Esophagus (tissue), 2 donors: ENCODE data around the gene OR51E2. TPM values are rescaled to one million over a fixed set of nuclear protein-coding genes. Genes with fewer than 3 reads are reported as not detected.
"Not testable (repeated sequence)": the region's sequence is repeated elsewhere in the genome, so short reads cannot be mapped to it uniquely, and the experiment has no call there.

ENCODE experiments used
- H3K27ac ChIP-seq, 2 donors: one replicate each; pipeline ENCODE4 v1.5.1; 2013; ENCODE audit warnings: low read depth in 2 of 2, mild to moderate bottlenecking in 2 of 2, inconsistent platforms in 1 of 2, low read length in 1 of 2, moderate library complexity in 1 of 2
- H3K27me3 ChIP-seq, 2 donors: one replicate each; pipeline ENCODE4 v1.6.1; 2013; ENCODE audit warnings: low read length in 2 of 2, control low read depth in 1 of 2, mild to moderate bottlenecking in 1 of 2; ENCODE audit not compliant: insufficient read depth in 2 of 2, control insufficient read depth in 1 of 2
- H3K36me3 ChIP-seq, 2 donors: one replicate each; pipeline ENCODE4 v1.6.1; 2013; ENCODE audit warnings: low read length in 1 of 2; ENCODE audit not compliant: control insufficient read depth in 2 of 2, insufficient read depth in 2 of 2
- H3K4me1 ChIP-seq, 2 donors: one replicate each; pipeline ENCODE4 v1.6.1; 2013; ENCODE audit warnings: low read length in 1 of 2; ENCODE audit not compliant: control insufficient read depth in 2 of 2, insufficient read depth in 2 of 2
- H3K4me3 ChIP-seq, 2 donors: one replicate each; pipeline ENCODE4 v1.5.1; 2013; ENCODE audit warnings: low read length in 2 of 2, mild to moderate bottlenecking in 2 of 2, low read depth in 1 of 2, moderate library complexity in 1 of 2
- H3K9me3 ChIP-seq, 2 donors: one replicate each; pipeline ENCODE4 v1.6.1; 2013; ENCODE audit warnings: mild to moderate bottlenecking in 2 of 2, low read depth in 1 of 2, low read length in 1 of 2, moderate library complexity in 1 of 2; ENCODE audit not compliant: control insufficient read depth in 2 of 2, insufficient read depth in 1 of 2
- WGBS, 2 donors: extraction: QIAGEN DNeasy Blood & Tissue Kit; methylation state at CpG; one replicate each; pipeline ENCODE4 v1.1.7; 2013; 5-methylcytosine and 5-hydroxymethylcytosine counted together
- polyA plus RNA-seq, 2 donors: library from polyadenylated mRNA; stranded (reverse); fragments of 200-250 nt; gene quantifications; one replicate each; pipeline ENCODE4 v1.2.3, GENCODE V29; 2013
- donor health status: healthy with polysubstance abuse.
- donor health status: Bipolar disorder and iron deficiency.

The OR51E2 gene, protein sequence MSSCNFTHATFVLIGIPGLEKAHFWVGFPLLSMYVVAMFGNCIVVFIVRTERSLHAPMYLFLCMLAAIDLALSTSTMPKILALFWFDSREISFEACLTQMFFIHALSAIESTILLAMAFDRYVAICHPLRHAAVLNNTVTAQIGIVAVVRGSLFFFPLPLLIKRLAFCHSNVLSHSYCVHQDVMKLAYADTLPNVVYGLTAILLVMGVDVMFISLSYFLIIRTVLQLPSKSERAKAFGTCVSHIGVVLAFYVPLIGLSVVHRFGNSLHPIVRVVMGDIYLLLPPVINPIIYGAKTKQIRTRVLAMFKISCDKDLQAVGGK
- under 1 TPM in 1 of 2 donors, not detected in 1; 0.02 TPM for polyA plus RNA-seq

DNA sequence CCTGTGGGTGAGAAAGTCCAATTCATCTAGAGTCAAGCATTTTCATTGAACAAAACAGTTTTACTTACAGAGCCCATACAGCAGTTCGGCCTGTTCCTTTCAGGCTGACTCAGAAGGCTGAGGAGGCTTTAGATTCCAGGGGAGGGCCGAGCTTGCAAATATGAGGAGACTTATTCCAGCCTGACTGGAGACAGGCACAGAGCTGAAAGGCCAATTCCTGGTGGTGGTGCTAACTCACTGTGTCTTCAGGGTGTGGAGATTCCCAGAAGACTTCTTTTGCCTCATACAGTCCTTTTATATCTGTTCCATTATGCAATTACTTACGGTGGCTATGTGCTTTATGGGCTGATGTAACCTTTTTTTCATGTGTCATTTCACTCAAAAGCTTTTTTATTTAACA, at the start of gene OR51E2:
Gene OR51E2, minus strand, starts transcription at position 269 of the 400 bp plus-strand sequence. CDS start 15,142 bp downstream, outside the sequence.
- Histone ChIP-seq H3K9me3 (no peaks in the 10 kb centered on the region), H3K4me3 (no peak within 1 kb of the TSS), H3K36me3 (no peaks in the 10 kb centered on the region), H3K27ac (no peak within 1 kb of the TSS), H3K27me3 (no peaks in the 10 kb centered on the region), H3K4me1 (no peaks in the 10 kb centered on the region)
- WGBS, 2 donors: 70 to 71% methylated on average over 3 of the region's 3 CpGs

DNA sequence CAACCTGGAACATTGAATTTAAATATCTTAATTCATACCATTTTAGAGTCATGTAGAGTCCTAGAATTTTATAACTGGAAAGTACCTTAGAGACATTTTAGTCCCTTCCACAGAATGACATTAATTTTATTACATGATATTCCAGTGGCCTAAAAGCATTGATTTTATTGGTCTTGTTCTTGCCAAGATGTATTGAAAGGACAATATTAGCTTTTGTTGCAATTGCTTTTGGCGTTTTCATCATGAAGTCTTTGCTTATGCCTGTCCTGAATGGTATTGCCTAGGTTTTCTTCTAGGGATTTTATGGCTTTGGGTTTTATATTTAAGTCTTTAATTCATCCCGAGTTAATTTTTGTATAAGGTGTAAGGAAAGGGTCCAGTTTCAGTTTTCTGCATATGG, 43.1 kb upstream of the OR51E2 start:
- Histone ChIP-seq H3K4me1 (no peaks in the 10 kb centered on the region), H3K27ac (no peak overlapping the region), H3K9me3 (no peaks in the 10 kb centered on the region), H3K4me3 (no peak overlapping the region), H3K36me3 (no peaks in the 10 kb centered on the region), H3K27me3 (no peaks in the 10 kb centered on the region)
- WGBS, 2 donors: 81 to 83% methylated on average over 2 of the region's 2 CpGs

DNA sequence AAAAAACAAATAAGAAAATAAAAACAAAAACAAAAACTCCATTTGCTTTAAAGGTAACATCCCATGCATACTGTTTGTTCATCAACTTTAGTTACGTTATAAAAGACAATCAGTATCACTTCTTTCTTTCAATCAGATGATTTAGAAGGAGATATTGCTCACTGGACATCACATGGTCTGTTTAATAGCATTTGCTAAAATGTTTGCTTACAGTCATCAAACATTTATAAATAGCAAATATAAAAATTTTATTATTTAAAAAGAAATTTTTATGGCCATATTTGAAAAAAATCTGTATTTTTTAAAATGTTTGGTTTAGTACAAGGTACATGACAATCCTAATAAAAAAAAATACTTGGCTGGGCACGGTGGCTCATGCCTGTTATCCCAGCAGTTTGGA, 29.5 kb upstream of the OR51E2 start:
- no peak overlapping the region for H3K4me3 ChIP-seq
- H3K4me1 ChIP-seq: no peaks in the 10 kb centered on the region
- peaks cover 0 to 4% of the 10 kb centered on the region in 2 donors for H3K9me3 ChIP-seq
- no peak overlapping the region for H3K27ac ChIP-seq
- H3K27me3 ChIP-seq: no peaks in the 10 kb centered on the region
- 84 to 91% methylated on average over 2 of the region's 2 CpGs for WGBS, 2 donors
- H3K36me3 ChIP-seq: no peaks in the 10 kb centered on the region

GRCh38 chr11:4722616-4723534, 25.2 kb upstream of the OR51E2 start:
- H3K4me1 ChIP-seq, H3K27me3 ChIP-seq, H3K9me3 ChIP-seq, H3K36me3 ChIP-seq, H3K27ac ChIP-seq, H3K4me3 ChIP-seq: not testable (repeated sequence)
- 91 to 92% methylated on average over 33 of the region's 33 CpGs for WGBS, 2 donors

DNA sequence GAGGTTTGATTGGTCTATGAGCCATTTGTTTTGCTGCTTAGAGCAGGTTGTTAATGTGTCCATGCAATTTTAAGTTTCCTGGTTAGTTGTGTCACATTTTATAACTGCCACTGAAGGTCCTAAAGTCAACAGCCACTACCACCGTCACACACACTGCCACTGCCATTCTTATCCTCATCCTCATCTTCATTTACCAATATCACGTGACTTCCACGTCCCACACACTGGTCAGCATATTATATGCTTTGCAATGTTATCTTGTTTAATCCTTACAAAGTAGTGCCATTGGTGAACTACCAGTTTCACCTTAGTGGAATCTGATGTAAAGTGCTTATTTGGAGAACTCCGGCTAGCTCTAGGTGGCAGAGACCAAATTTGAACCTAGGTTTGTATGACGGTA, 16.6 kb upstream of the OR51E2 start:
- Histone ChIP-seq H3K4me3 (no peak overlapping the region), H3K27me3 (no peaks in the 10 kb centered on the region), H3K9me3 (peaks cover 0 to 2% of the 10 kb centered on the region in 2 donors), H3K36me3 (no peaks in the 10 kb centered on the region), H3K4me1 (no peaks in the 10 kb centered on the region), H3K27ac (no peak overlapping the region)
- WGBS, 2 donors: 72 to 79% methylated on average over 5 of the region's 5 CpGs

DNA sequence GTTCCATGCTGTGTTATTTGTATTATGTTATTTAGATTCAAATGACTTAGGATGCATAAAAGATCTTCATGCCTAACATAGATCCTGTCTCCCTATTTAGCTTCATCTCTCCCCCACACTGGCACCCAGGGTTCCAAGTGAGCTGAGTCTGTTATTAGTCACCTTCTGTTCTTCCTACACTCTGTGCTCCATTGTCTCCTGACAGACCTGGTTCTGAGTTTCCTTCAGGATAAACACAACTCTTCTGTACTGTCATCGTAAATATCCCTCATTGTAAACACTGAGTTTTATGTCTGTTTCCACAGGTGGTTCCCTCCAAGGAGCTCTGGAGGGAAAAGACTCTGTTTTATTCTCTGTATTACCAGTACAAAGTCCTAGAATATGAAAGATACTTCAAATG, 15.6 kb upstream of the OR51E2 start:
- no peaks in the 10 kb centered on the region for H3K4me1 ChIP-seq
- H3K4me3 ChIP-seq: no peak overlapping the region
- H3K9me3 ChIP-seq: peaks cover 0 to 2% of the 10 kb centered on the region in 2 donors
- WGBS, 2 donors: 31 to 37% methylated on average over 1 of the region's 1 CpG
- H3K36me3 ChIP-seq: no peaks in the 10 kb centered on the region
- H3K27me3 ChIP-seq: no peaks in the 10 kb centered on the region
- H3K27ac ChIP-seq: no peak overlapping the region

DNA sequence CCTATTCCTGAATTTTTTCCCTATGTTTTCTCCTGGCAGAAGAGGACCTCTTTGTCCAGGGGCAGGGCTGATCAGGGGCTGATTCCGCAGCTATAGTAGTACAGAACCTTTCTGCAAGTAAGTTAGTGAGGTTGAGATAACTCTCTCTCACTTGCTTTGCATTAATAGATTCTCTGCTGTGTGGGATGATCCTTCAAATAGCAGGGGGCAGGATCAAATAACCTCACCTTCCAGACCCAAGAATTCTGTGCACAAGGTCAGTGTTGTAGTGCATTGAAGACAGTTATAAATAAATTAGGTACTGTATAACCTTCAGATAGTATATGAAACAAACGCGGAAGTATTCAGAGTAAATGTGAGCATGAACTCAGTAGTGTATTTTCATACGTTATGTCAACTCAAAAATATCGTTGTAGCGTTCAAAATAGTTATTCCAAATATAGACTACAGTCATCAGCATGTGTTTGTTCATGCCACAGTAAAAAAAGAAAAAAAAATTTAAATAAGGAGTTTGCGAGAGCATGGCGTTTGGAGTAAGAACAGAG, 7.2 kb upstream of the OR51E2 start:
- H3K9me3 ChIP-seq: no peaks in the 10 kb centered on the region
- H3K4me3 ChIP-seq: no peak overlapping the region
- no peaks in the 10 kb centered on the region for H3K4me1 ChIP-seq
- no peaks in the 10 kb centered on the region for H3K27me3 ChIP-seq
- 72 to 74% methylated on average over 8 of the region's 8 CpGs for WGBS, 2 donors
- no peak overlapping the region for H3K27ac ChIP-seq
- H3K36me3 ChIP-seq: no peaks in the 10 kb centered on the region

DNA sequence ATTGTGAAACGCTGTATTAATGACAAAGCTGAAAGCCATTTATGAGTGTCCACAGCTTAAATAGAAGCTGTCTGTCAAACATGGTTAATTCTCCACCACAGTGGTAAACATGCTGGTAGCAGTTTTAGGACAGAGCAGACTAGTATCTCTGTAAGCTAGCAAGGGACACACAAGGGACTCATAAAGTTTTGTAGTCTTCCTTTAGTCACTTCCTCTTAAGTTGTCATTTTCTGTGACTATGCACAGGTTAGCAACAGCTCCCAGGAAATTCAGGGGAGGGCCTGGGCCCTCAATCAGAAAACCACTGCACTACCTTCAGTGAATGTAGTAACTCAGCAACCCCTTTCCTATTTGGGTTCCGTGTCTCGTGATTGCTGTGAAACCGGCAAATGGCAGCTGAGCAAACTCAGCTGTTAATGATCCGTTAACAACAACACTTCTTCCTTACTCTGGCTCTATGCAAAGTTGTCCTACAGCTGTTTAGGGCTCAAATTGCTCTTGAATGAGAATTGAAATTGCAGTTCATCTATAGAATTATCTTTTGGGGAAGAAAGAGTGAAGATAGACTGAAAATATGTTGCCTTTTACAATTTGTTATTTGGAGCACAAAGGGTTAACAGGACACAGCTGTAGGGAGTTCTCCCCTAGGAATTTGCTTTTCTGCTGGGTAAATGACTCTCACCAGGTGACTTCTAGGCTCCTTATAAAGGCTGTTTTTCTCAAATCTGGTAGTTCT, 6.6 kb upstream of the OR51E2 start, which contains the start of gene MMP26:
Gene MMP26, plus strand, starts transcription at position 731 of the 736 bp plus-strand sequence.
- Histone ChIP-seq H3K9me3 (no peaks in the 10 kb centered on the region), H3K4me3 (no peak within 1 kb of the TSS), H3K36me3 (no peaks in the 10 kb centered on the region), H3K27me3 (no peaks in the 10 kb centered on the region), H3K27ac (no peak within 1 kb of the TSS), H3K4me1 (no peaks in the 10 kb centered on the region)
- whole genome bisulfite sequencing, 2 donors: 22 to 29% methylated on average over 5 of the region's 5 CpGs

DNA sequence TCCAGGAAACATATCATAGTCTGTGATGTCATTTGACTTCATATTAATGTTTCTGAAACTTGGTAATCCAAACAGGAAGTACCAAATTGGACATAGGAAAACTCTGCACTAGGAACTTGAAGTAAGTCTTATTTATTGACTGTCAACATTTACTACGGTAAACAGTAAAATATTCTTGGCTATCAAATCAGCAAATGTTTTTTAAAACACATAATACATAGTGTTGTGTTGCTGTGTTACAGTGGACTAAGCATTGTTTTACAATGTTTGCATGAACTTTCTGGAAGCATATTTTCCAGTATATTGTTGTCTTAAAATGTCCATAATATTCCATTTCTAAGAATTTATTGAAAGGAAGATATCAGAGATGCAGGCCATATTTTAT, 2.8 kb upstream of the OR51E2 start:
- no peaks in the 10 kb centered on the region for H3K27me3 ChIP-seq
- H3K36me3 ChIP-seq: no peaks in the 10 kb centered on the region
- H3K4me3 ChIP-seq: no peak overlapping the region
- no peaks in the 10 kb centered on the region for H3K4me1 ChIP-seq
- H3K27ac ChIP-seq: no peak overlapping the region
- 75 to 79% methylated on average over 1 of the region's 1 CpG for WGBS, 2 donors
- no peaks in the 10 kb centered on the region for H3K9me3 ChIP-seq
